H1 (cell line): ENCODE results near the gene CFAP97D1. TPM values are rescaled to one million over a fixed set of nuclear protein-coding genes. Genes with fewer than 3 reads are reported as not detected.

Experiments
- CTCF ChIA-PET: fragments of 300-600 bp; sonication (Branson Sonifier 250); formaldehyde crosslinking; loops from one replicate; lab custom pipeline; 2021; ENCODE audit not compliant: partially characterized antibody; lab: Charles Lee
- POLR2A ChIA-PET: fragments of 300-600 bp; sonication (Branson Sonifier 250); formaldehyde crosslinking; loops from one replicate; lab custom pipeline; 2021; ENCODE audit warnings: inconsistent platforms; ENCODE audit not compliant: partially characterized antibody; lab: Charles Lee
- DNase-seq, 2 experiments: peaks; one replicate each; pipeline versions ENCODE4 v3.0.0 to v3.0.0-alpha.2; 2010 to 2022; ENCODE audit warnings: low spot score in 2 of 2, low read depth in 1 of 2, mixed read lengths in 1 of 2
- FAIRE-seq: peaks from 2 replicates; lab custom pipeline; 2011; peaks lifted over from hg19 to GRCh38; lab: Jason Lieb, UNC
- H2AFZ ChIP-seq: 2 replicates; pipeline ENCODE4 v1.8.1; 2012; ENCODE audit warnings: low read length, inconsistent platforms
- H2AK5ac ChIP-seq: 2 replicates; pipeline ENCODE4 v1.6.1; 2013; ENCODE audit warnings: low read depth, low read length
- H2BK120ac ChIP-seq: replicated peaks from 2 replicates; pipeline ENCODE3; 2013; ENCODE audit warnings: low read depth, low read length, inconsistent platforms
- H2BK12ac ChIP-seq: 2 replicates; pipeline ENCODE4 v1.6.1; 2013; ENCODE audit warnings: low read depth, low read length
- H2BK15ac ChIP-seq: 2 replicates; pipeline ENCODE4 v1.6.1; 2013; ENCODE audit warnings: low read length
- H2BK20ac ChIP-seq: 2 replicates; pipeline ENCODE4 v1.6.1; 2013; ENCODE audit warnings: low read length
- H2BK5ac ChIP-seq: 2 replicates; pipeline ENCODE4 v1.6.1; 2013; ENCODE audit warnings: low read depth, low read length
- H3K14ac ChIP-seq: 2 replicates; pipeline ENCODE4 v1.6.1; 2013; ENCODE audit warnings: inconsistent platforms; ENCODE audit not compliant: insufficient read length
- H3K18ac ChIP-seq: 2 replicates; pipeline ENCODE4 v1.6.1; 2013; ENCODE audit warnings: low read length; ENCODE audit errors: extremely low read depth
- H3K23ac ChIP-seq: 2 replicates; pipeline ENCODE4 v1.6.1; 2013; ENCODE audit warnings: inconsistent platforms; ENCODE audit not compliant: insufficient read length
- H3K23me2 ChIP-seq: 2 replicates; pipeline ENCODE4 v1.6.1; 2013; ENCODE audit warnings: low read depth, low read length
- H3K27ac ChIP-seq: 2 replicates; pipeline ENCODE4 v1.6.1; 2011; ENCODE audit warnings: low read depth, low read length, inconsistent platforms
- H3K27me3 ChIP-seq, 4 experiments: replicated peaks in 1 of 4; 1 replicate in 1 of 4; 2 replicates in 3 of 4; pipeline versions ENCODE4 v1.6.1 to v1.8.1; 2011 to 2013; ENCODE audit warnings: low read length in 3 of 4, mild to moderate bottlenecking in 3 of 4, inconsistent platforms in 2 of 4, mixed read lengths in 2 of 4, moderate library complexity in 1 of 4; ENCODE audit not compliant: control insufficient read depth in 3 of 4, insufficient read depth in 3 of 4; ENCODE audit errors: extremely low read depth in 1 of 4
- H3K36me3 ChIP-seq, 4 experiments: 2 replicates each; pipeline versions ENCODE4 v1.6.1 to v1.8.1; 2011 to 2013; ENCODE audit warnings: mild to moderate bottlenecking in 4 of 4, low read length in 3 of 4, moderate library complexity in 2 of 4, control low read depth in 1 of 4, inconsistent platforms in 1 of 4; ENCODE audit not compliant: insufficient read depth in 4 of 4, control insufficient read depth in 2 of 4
- H3K4ac ChIP-seq: replicated peaks from 2 replicates; pipeline ENCODE3; 2013; ENCODE audit warnings: low read length, low read depth, mixed read lengths, inconsistent platforms; ENCODE audit not compliant: insufficient read length
- H3K4me1 ChIP-seq, 4 experiments: replicated peaks in 1 of 4; 1 replicate in 1 of 4; 2 replicates in 3 of 4; pipeline versions ENCODE4 v1.6.1 to v1.8.1; 2011 to 2013; ENCODE audit warnings: low read length in 3 of 4, inconsistent platforms in 2 of 4, mixed read lengths in 1 of 4; ENCODE audit not compliant: insufficient read depth in 4 of 4, control insufficient read depth in 3 of 4
- H3K4me2 ChIP-seq, 2 experiments: 2 replicates each; pipeline versions ENCODE4 v1.6.1 to v1.8.1; 2011 to 2013; ENCODE audit warnings: low read depth in 2 of 2, low read length in 2 of 2, control low read depth in 1 of 2, inconsistent platforms in 1 of 2, mild to moderate bottlenecking in 1 of 2; ENCODE audit not compliant: insufficient read depth in 1 of 2
- H3K4me3 ChIP-seq, 4 experiments: fragments of 200-600, 300-600 bp in 1 of 4; sonication (generic), shearing (Covaris generic), sonication (Bioruptor Twin) in 1 of 4; 2 replicates each; pipeline versions ENCODE4 v1.5.1 to v1.8.1; 2011 to 2016; ENCODE audit warnings: low read length in 4 of 4, low read depth in 3 of 4, control low read depth in 2 of 4, inconsistent platforms in 2 of 4, mild to moderate bottlenecking in 2 of 4, mixed read lengths in 1 of 4, moderate library complexity in 1 of 4; ENCODE audit not compliant: insufficient read depth in 2 of 4; ENCODE audit errors: extremely low read depth in 1 of 4
- H3K56ac ChIP-seq: replicated peaks from 2 replicates; pipeline ENCODE3; 2013; ENCODE audit warnings: low read depth, mild to moderate bottlenecking, mixed read lengths, low read length, inconsistent platforms; ENCODE audit not compliant: insufficient read length
- H3K79me1 ChIP-seq: 2 replicates; pipeline ENCODE4 v1.6.1; 2013; ENCODE audit warnings: low read depth, low read length, control low read depth
- H3K79me2 ChIP-seq, 2 experiments: 2 replicates each; pipeline versions ENCODE4 v1.6.1 to v1.8.1; 2012 to 2013; ENCODE audit warnings: low read length in 2 of 2, mild to moderate bottlenecking in 2 of 2, inconsistent platforms in 1 of 2; ENCODE audit not compliant: insufficient read depth in 2 of 2, control insufficient read depth in 1 of 2
- H3K9ac ChIP-seq, 4 experiments: replicated peaks in 1 of 4; 1 replicate in 1 of 4; 2 replicates in 3 of 4; pipeline versions ENCODE4 v1.6.1 to v1.8.1; 2011 to 2013; ENCODE audit warnings: low read depth in 3 of 4, low read length in 3 of 4, control low read depth in 2 of 4, mild to moderate bottlenecking in 2 of 4, moderate library complexity in 2 of 4, inconsistent platforms in 1 of 4; ENCODE audit errors: extremely low read depth in 1 of 4
- H3K9me3 ChIP-seq, 2 experiments: 2 replicates each; pipeline versions ENCODE4 v1.6.1 to v1.8.1; 2012 to 2013; ENCODE audit warnings: mild to moderate bottlenecking in 2 of 2, moderate library complexity in 2 of 2, control low read depth in 1 of 2, inconsistent platforms in 1 of 2, low read depth in 1 of 2, low read length in 1 of 2, mixed read lengths in 1 of 2; ENCODE audit not compliant: insufficient read depth in 2 of 2
- H4K20me1 ChIP-seq, 2 experiments: replicated peaks in 1 of 2; 2 replicates each; pipeline versions ENCODE3 to v1.8.1; 2011 to 2013; ENCODE audit warnings: inconsistent platforms in 2 of 2, low read length in 2 of 2, mild to moderate bottlenecking in 1 of 2; ENCODE audit not compliant: insufficient read depth in 2 of 2, control insufficient read depth in 1 of 2
- H4K5ac ChIP-seq: 2 replicates; pipeline ENCODE4 v1.6.1; 2013; ENCODE audit warnings: low read length, low read depth, mixed read lengths, inconsistent platforms; ENCODE audit not compliant: insufficient read length
- H4K8ac ChIP-seq: 2 replicates; pipeline ENCODE4 v1.8.0; 2013; ENCODE audit warnings: mild to moderate bottlenecking, moderate library complexity, low read length, inconsistent platforms; ENCODE audit not compliant: insufficient read depth; ENCODE audit errors: extremely low read depth
- H4K91ac ChIP-seq: replicated peaks from 2 replicates; pipeline ENCODE3; 2013; ENCODE audit warnings: low read length, mixed read lengths, inconsistent platforms; ENCODE audit not compliant: insufficient read length
- ATF3 ChIP-seq: IDR thresholded peaks from 2 replicates; pipeline ENCODE4 v1.6.1; 2011; ENCODE audit warnings: low read depth, mild to moderate bottlenecking, low read length; ENCODE audit not compliant: insufficient read depth
- CHD1 ChIP-seq: IDR thresholded peaks from 2 replicates; pipeline ENCODE4 v1.6.1; 2012; ENCODE audit warnings: low read depth, low read length, improper control_type of control experiment
- CREB1 ChIP-seq: IDR thresholded peaks from 2 replicates; pipeline ENCODE4 v1.6.1; 2012; ENCODE audit warnings: inconsistent platforms
- E2F6 ChIP-seq: IDR thresholded peaks from 2 replicates; pipeline ENCODE4 v1.6.1; 2012; ENCODE audit warnings: inconsistent platforms
- PHF8 ChIP-seq: fragments of 200-600 bp; sonication (generic); conservative IDR thresholded peaks from 2 replicates; pipeline ENCODE4 v1.7.1; 2012; ENCODE audit warnings: low read depth, mild to moderate bottlenecking, inconsistent platforms, low read length, moderate library complexity
- POLR2AphosphoS5 ChIP-seq: IDR thresholded peaks from 2 replicates; pipeline ENCODE4 v1.6.1; 2011; ENCODE audit warnings: low read depth, low read length
- RXRA ChIP-seq: IDR thresholded peaks from 2 replicates; pipeline ENCODE4 v1.6.1; 2011; ENCODE audit warnings: low read depth, mild to moderate bottlenecking, low read length, moderate library complexity; ENCODE audit not compliant: insufficient read depth
- TBP ChIP-seq: IDR thresholded peaks from 2 replicates; pipeline ENCODE4 v1.6.1; 2011; ENCODE audit warnings: low read depth, low read length, improper control_type of control experiment
- TCF12 ChIP-seq: IDR thresholded peaks from 2 replicates; pipeline ENCODE4 v1.6.1; 2011; ENCODE audit warnings: low read depth, mild to moderate bottlenecking, low read length
- WGBS, 2 experiments: shearing (Covaris generic) in 1 of 2; methylation state at CpG; one replicate each; pipeline versions ENCODE4 v1.1.6 to v1.1.7; 2013 to 2015; ENCODE audit warnings: low lambda C conversion rate in 2 of 2, mixed read lengths in 2 of 2, inconsistent platforms in 1 of 2, low coverage in 1 of 2, missing lambda C conversion rate in 1 of 2; ENCODE audit not compliant: insufficient replicate concordance in 2 of 2, insufficient coverage in 1 of 2, insufficient read length in 1 of 2; ENCODE audit errors: extremely low coverage in 1 of 2, missing lambda C conversion rate in 1 of 2; 5-methylcytosine and 5-hydroxymethylcytosine counted together
- polyA plus RNA-seq, 7 experiments: library from polyadenylated mRNA; depleted of rRNA in 3 of 7; stranded (reverse) in 5 of 7; unstranded in 2 of 7; fragments of >200 nt in 5 of 7; fragments of 200-250 nt in 2 of 7; gene quantifications; 1 replicate in 5 of 7; 2 replicates in 1 of 7; 4 replicates in 1 of 7; pipeline versions ENCODE4 v1.2.1 to v1.2.3, GENCODE V29; 2011 to 2013; ENCODE audit warnings: missing spikeins in 2 of 7, mixed read lengths in 2 of 7
- total RNA-seq: library from RNA; stranded (reverse); fragmentation: NEBNext Ultra II Directional; extraction: Animal tissue kit (Norgen Biotek cat#: 25700); gene quantifications from 2 replicates; pipeline ENCODE4 v1.2.1, GENCODE V29; 2021
- TF ChIP-seq, protein P1 (sequence below): IDR thresholded peaks from 2 replicates; pipeline ENCODE4 v1.6.1; 2012; ENCODE audit warnings: inconsistent platforms
- TF ChIP-seq, protein P2 (sequence below): IDR thresholded peaks from 2 replicates; pipeline ENCODE4 v1.6.1; 2012; ENCODE audit warnings: low read length, inconsistent platforms

Gene CFAP97D1
- total and polyA plus RNA-seq, 2 of the 8 experiments (the other 6 are each of a cell fraction or from before 2014, with no cell fraction given) = 0.02 to 0.07 TPM

DNA sequence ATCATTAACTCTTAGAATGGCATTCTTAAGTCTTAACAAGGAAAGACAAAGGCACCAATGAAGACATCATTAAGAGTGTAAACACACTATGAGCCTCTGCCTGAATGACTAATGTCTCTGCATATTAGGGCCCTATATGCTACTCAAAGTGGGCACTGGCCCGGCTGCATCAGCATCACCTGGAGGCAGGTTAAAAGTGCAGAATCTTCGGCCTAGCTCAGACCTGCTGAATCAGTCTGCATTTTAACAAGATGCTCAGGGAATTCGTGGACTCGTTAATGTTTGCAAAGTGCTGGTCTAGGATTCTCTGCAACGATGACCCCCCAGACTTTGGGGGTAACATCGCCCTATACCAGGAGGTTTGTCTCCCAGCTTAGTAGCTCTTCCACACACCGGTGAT, 46.0 kb downstream of the CFAP97D1 start:
- no peak overlapping the region for H3K4me3 ChIP-seq
- no peak for DNase-seq
- H2BK20ac ChIP-seq = no peak overlapping the region
- no peaks in the 10 kb centered on the region for H3K23me2 ChIP-seq
- H3K4me1 ChIP-seq = peaks cover 0 to 1% (median 0%) of the 10 kb centered on the region in 4 experiments; a peak in 1 of 7 replicates
- H4K5ac ChIP-seq = no peak overlapping the region
- H3K4me2 ChIP-seq = no peak overlapping the region
- H2AFZ ChIP-seq = no peak overlapping the region
- H3K4ac ChIP-seq = no peak overlapping the region
- no peak overlapping the region for H3K14ac ChIP-seq
- no peak overlapping the region for H2BK5ac ChIP-seq
- H2BK15ac ChIP-seq = no peak overlapping the region
- H4K8ac ChIP-seq = no peak overlapping the region
- peaks cover 0 to 8% (median 0%) of the 10 kb centered on the region in 4 experiments; a peak in 3 of 8 replicates for H3K36me3 ChIP-seq
- WGBS, 2 experiments = 94% methylated on average over 7 of the region's 7 CpGs; no CpG with 5 or more reads in 1 of the 2 experiments
- H3K9me3 ChIP-seq = no peaks in the 10 kb centered on the region
- CTCF ChIA-PET = interaction anchor here (0.9 to 3.3 kb wide), 4 partner anchors 9 to 53 kb away, joined by 3 to 16 read pairs (median 6); no protein-coding TSS in a partner anchor
- no peak overlapping the region for H2BK12ac ChIP-seq
- no peak overlapping the region for H3K18ac ChIP-seq
- no peak overlapping the region for H2BK120ac ChIP-seq
- H3K56ac ChIP-seq = no peak overlapping the region
- TF ChIP-seq E2F6 (no peak), ATF3 (no peak), RXRA (no peak), CHD1 (no peak), CREB1 (no peak), POLR2AphosphoS5 (no peak), PHF8 (no peak), TCF12 (no peak), TBP (no peak)
- TF ChIP-seq, protein P1, sequence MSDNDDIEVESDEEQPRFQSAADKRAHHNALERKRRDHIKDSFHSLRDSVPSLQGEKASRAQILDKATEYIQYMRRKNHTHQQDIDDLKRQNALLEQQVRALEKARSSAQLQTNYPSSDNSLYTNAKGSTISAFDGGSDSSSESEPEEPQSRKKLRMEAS = no peak
- TF ChIP-seq, protein P2, sequence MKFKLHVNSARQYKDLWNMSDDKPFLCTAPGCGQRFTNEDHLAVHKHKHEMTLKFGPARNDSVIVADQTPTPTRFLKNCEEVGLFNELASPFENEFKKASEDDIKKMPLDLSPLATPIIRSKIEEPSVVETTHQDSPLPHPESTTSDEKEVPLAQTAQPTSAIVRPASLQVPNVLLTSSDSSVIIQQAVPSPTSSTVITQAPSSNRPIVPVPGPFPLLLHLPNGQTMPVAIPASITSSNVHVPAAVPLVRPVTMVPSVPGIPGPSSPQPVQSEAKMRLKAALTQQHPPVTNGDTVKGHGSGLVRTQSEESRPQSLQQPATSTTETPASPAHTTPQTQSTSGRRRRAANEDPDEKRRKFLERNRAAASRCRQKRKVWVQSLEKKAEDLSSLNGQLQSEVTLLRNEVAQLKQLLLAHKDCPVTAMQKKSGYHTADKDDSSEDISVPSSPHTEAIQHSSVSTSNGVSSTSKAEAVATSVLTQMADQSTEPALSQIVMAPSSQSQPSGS = no peak
- TF ChIP-seq, all 59 proteins: peak for 0
- Histone ChIP-seq H4K20me1 (no peaks in the 10 kb centered on the region), H3K79me1 (no peaks in the 10 kb centered on the region), H3K27ac (no peak overlapping the region), H3K9ac (no peak overlapping the region), H4K91ac (no peak overlapping the region), H3K23ac (no peak overlapping the region), H2AK5ac (no peak overlapping the region), H3K79me2 (no peaks in the 10 kb centered on the region), H3K27me3 (no peaks in the 10 kb centered on the region)
- no peak for FAIRE-seq
- POLR2A ChIA-PET = interaction anchor here (0.5 to 1.5 kb wide), 3 partner anchors 10 to 138 kb away, joined by 3 to 4 read pairs (median 3); no protein-coding TSS in a partner anchor
